ENCODE data around the gene OXA1L.

OXA1L gene

DNA sequence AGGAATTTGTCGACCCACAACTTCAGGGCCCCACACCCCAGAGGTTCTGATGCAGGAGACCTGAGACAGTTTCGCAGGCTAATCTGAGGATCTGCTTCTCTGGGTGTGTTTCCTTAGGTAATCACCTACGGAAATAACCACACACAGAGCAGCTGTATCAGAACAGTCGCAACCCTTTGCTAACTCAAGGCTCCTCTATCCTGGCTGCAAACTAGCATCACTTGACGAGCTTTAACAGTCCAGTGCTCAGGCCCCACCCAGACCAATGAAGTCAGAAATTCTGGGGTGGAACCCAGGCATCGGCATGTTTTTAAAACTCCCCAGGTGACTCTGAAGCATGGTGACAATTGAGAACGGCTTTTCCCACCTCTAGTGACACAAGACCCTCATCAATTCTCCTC lies 28.1 kb downstream of the OXA1L start:
- DNase-seq (ENCODE audit: extremely low read depth, low read depth), result no peak

DNA sequence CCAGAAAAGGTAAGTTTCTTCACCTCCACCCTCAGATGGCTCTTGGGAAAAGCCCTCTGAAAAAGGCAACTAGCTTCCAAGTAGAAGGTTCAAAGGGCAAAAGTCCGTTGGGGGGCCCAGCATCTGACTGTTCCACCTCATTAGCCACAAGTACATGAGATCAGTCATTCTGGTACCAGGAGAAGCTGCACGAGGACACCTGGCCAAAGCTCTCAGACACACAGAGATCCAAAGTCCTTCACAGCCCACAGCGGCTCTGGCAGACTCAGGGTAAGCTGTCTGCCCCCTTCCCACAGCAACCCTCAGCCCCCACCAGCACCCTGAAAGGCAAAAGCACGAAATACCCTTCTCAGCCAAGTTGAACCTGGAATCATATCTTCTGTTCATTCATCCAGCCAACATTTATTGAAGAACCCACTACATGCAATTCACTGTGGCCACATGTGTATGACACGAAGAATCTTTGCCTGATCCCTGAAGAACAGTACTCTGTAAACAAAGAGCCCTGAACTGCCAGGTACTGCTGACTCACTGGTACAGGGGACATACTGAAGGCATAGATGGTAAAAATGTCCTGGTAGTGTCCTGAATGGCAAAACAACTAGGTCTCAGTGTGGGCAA lies 29.7 kb downstream of the OXA1L start:
- no peak for DNase-seq (ENCODE audit: extremely low read depth, low read depth)
- TF ChIP-seq, protein P1, sequence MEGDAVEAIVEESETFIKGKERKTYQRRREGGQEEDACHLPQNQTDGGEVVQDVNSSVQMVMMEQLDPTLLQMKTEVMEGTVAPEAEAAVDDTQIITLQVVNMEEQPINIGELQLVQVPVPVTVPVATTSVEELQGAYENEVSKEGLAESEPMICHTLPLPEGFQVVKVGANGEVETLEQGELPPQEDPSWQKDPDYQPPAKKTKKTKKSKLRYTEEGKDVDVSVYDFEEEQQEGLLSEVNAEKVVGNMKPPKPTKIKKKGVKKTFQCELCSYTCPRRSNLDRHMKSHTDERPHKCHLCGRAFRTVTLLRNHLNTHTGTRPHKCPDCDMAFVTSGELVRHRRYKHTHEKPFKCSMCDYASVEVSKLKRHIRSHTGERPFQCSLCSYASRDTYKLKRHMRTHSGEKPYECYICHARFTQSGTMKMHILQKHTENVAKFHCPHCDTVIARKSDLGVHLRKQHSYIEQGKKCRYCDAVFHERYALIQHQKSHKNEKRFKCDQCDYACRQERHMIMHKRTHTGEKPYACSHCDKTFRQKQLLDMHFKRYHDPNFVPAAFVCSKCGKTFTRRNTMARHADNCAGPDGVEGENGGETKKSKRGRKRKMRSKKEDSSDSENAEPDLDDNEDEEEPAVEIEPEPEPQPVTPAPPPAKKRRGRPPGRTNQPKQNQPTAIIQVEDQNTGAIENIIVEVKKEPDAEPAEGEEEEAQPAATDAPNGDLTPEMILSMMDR (IDR thresholded peaks at IDR 0.05; ENCODE audit: low read depth, low read length), result no peak

More for the DNA sequence above, 28.1 kb downstream of the OXA1L start:
- TF ChIP-seq, protein P1 (IDR thresholded peaks at IDR 0.05; ENCODE audit: low read depth, low read length), result no peak

DNA sequence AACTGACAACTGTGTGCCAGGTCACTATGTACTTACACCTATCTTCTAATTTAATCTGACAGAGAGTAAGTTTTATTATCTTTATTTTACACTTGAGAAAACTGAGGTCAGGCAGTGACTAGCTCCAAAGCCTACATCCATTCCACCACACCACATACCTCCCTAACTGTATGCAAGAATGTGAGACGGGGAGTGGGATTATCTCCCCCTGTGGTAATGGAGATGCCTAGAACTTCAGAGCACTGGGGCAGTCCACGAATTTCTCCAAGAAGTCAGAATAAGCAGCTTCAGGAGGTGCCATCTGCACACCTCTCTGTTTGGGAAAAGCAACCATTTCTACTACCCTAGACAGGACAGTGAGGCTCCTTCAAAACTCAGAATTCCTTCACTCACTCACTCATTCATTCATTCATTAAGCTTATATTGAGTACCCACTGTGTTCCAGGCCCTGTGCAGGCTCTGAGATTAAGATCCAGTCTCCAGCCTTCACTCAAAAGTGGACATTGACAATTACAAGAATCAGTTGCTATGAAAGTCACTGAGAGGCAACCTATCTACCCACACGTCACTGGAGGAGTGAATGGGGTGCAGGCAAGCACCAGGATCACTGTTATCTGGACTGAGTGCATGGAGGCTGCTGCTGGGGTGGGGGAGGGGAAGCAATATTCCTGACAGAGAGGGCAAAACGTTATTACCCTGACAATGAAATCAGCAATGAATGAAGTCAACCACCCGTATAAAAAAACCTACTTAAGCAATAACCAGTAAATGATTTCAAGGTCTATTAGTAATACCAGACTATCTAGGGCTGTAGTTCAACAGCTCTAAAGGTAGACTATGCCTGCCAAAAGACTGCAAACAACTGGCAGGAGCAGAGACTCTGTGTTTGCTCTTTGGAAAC lies 30.8 kb downstream of the OXA1L start:
- TF ChIP-seq, protein P1 (IDR thresholded peaks at IDR 0.05; ENCODE audit: low read depth, low read length), result no peak
- no peak for DNase-seq (ENCODE audit: extremely low read depth, low read depth)

DNA sequence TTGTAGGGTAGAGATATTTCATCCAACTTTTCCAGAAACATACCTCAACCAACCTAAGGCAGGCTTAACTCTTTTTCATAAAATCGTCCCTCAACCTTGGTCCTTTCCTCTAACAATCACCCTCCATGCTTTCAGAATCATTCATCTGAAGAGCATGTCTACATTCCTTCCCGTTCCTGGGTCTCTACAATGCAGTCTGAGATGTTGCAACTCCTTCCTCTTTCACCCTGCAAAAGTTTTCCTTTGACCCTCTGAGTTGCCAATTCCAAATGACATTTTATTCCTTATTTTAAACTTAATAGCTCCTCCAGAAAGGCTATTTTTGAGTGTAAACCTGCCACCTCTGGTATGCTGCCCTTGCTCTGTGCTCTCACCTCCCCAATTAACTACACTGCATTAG lies 32.0 kb downstream of the OXA1L start:
- TF ChIP-seq, protein P1 (IDR thresholded peaks at IDR 0.05; ENCODE audit: low read depth, low read length), result no peak

DNA sequence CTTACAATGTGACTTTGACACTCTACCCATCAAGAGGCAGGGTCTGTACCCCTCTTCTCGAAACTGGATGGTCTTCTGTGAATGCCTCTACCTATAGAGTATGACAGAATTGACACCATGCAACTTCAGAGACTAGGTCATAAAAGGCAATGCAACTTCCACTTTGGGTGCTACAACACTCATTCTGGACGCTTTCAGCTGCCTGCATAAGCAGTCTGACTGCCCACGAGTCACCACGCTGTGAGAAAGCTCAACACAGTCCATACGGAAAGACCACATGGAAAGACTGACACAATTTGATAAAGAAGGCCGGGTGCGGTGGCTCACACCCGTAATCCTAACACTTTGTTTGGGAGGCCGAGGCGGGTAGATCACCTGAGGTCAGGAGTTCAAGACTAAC lies 33.9 kb downstream of the OXA1L start:
- TF ChIP-seq, protein P1 (IDR thresholded peaks at IDR 0.05; ENCODE audit: low read depth, low read length), result no peak

More for the DNA sequence above, 32.0 kb downstream of the OXA1L start:
- DNase-seq (ENCODE audit: extremely low read depth, low read depth), result no peak

DNA sequence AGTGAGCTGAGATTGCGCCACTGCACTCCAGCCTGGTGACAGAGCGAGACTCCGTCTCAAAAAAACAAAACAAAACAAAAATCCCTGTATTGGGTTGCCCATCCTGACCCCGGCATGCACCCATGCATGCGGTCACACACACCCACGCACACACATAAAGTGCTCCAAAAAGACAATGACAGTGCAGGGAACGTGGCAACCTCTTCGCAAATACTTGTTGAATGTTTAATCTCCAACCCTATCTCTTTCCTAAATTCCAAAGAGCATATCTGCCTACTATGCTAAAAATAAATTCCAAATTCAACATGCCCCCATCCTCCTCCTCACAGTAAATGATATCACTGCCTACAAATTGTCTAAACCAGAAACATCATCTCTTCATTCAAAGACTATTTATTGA lies 35.2 kb downstream of the OXA1L start:
- TF ChIP-seq, protein P1 (IDR thresholded peaks at IDR 0.05; ENCODE audit: low read depth, low read length), result no peak
- DNase-seq (ENCODE audit: extremely low read depth, low read depth), result no peak

More for the DNA sequence above, 33.9 kb downstream of the OXA1L start:
- no peak for DNase-seq (ENCODE audit: extremely low read depth, low read depth)

Measured in AG09319 (cell line).